RWPE1 (cell line): ENCODE data around the gene ME3.

Source experiments
- CTCF ChIA-PET: fragments of 350-600 bp; sonication (Branson Sonifier 250); formaldehyde crosslinking; extraction: SDS; loops from one replicate; lab custom pipeline; 2021; lab: Yijun Ruan, JAX
- POLR2A ChIA-PET: fragments of 400-600 bp; formaldehyde crosslinking; extraction: SDS; loops from one replicate; lab custom pipeline; 2020; ENCODE audit warnings: antibody characterized with exemption; ENCODE audit not compliant: low non-redundant PET; lab: Yijun Ruan, JAX
- DNase-seq: peaks from one replicate; pipeline ENCODE4 v3.0.0; 2012; ENCODE audit warnings: low spot score
- H3K27ac ChIP-seq: fragments of 450-650 bp; 2 replicates; pipeline ENCODE4 v1.5.1; 2017
- CTCF ChIP-seq: fragments of 450-650 bp; conservative IDR thresholded peaks from 2 replicates; pipeline ENCODE4 v1.5.1; 2017; ENCODE audit warnings: low read depth, mild to moderate bottlenecking

The ME3 gene

DNA sequence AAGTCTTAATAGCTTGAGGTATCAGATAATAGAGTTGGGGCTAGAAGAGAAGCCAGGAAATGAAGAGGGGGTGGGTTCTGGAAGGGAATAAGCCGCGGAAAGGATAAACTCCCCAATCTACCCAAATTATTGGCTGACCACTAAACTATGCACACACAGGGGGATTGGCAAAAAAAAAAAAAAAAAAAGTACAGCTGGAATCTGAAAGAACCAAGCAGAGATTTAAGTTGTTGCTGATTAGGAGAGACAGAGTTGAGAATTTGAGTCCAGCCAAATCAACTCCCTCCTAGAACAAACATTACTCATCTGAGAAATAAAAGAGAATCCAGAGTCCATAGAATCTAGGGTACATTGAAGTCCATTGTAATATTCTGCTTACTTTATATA, 162.8 kb downstream of the ME3 start:
- TF ChIP-seq CTCF = no peak
- DNase-seq = no peak
- no peak overlapping the region for H3K27ac ChIP-seq
- POLR2A ChIA-PET = no interaction called here
- CTCF ChIA-PET = interaction anchor here (0.6 kb wide), 1 partner anchor 436 kb away, joined by 3 read pairs; no protein-coding TSS in a partner anchor

GRCh38 chr11:86508604-86509587, 163.5 kb downstream of the ME3 start:
- no peak for TF ChIP-seq CTCF
- CTCF ChIA-PET = no interaction called here
- POLR2A ChIA-PET = no interaction called here
- peak; percentile 48 for DNase-seq
- peak overlapping the region; percentile 45; the same call in 1 of the 2 replicates for H3K27ac ChIP-seq

DNA sequence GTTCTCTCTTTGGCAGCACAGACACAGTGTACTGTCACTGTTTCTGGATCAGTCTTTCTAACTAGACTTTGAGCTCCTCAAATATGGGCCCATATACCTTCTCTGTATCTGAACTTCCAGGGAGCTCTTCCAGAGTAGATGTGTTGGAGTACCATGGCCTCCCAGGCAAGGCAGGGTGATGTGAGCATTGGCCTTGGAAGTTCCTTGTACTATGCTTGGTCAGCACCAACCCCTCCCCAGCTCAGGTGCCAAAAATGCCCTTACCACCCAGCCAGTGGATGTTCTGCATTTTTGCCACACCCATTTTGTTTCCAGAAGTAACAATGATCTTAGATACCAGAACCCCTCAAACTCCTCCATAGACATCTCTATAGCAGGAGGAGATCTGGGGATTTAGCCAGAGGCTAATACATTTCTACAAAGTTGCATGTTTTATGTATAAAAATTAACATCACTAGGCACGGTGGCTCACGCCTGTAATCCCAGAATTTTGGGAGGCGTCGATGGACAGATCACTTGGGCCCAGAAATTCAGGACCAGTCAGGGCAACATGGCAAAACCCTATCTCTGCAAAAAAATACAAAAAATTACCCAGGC, 165.1 kb downstream of the ME3 start:
- TF ChIP-seq CTCF = no peak
- DNase-seq = no peak
- CTCF ChIA-PET = no interaction called here
- H3K27ac ChIP-seq = no peak overlapping the region
- POLR2A ChIA-PET = no interaction called here

GRCh38 chr11:86506235-86506634, 166.2 kb downstream of the ME3 start:
- no peak for TF ChIP-seq CTCF
- DNase-seq = no peak
- POLR2A ChIA-PET = no interaction called here
- no peak overlapping the region for H3K27ac ChIP-seq
- CTCF ChIA-PET = no interaction called here

DNA sequence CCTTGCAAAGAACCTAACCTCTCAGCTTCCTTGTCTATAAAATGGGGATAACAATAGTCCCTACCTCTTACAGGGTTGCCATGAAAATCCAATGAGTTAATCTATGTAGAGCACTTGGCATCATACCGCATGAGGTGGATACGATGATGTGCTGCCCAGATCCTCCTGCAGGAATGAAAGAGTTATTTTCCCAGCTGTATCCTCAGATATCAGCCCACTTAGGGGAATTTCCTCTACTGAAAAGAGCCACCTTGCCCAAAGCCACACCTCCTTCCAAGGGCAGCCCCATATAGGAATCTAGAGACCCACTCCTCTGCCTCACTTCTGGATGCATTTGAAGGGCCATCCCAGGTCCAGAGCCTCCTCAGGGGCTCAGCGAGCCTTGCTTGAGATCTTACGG, 169.3 kb downstream of the ME3 start:
- TF ChIP-seq CTCF = no peak
- no peak for DNase-seq
- POLR2A ChIA-PET = no interaction called here
- CTCF ChIA-PET = no interaction called here
- H3K27ac ChIP-seq = no peak overlapping the region

GRCh38 chr11:86502137-86502642, 170.2 kb downstream of the ME3 start:
- CTCF ChIA-PET = no interaction called here
- POLR2A ChIA-PET = no interaction called here
- no peak for TF ChIP-seq CTCF
- no peak for DNase-seq
- no peak overlapping the region for H3K27ac ChIP-seq
